Measurements from ENCODE around the gene PHETA2.
"Not testable (repeated sequence)": the region's sequence is repeated elsewhere in the genome, so short reads cannot be mapped to it uniquely, and the experiment has no call there.

GRCh38 chr22:42120231-42121021 is 46.4 kb downstream of the PHETA2 start:
- TF ChIP-seq, protein P1, sequence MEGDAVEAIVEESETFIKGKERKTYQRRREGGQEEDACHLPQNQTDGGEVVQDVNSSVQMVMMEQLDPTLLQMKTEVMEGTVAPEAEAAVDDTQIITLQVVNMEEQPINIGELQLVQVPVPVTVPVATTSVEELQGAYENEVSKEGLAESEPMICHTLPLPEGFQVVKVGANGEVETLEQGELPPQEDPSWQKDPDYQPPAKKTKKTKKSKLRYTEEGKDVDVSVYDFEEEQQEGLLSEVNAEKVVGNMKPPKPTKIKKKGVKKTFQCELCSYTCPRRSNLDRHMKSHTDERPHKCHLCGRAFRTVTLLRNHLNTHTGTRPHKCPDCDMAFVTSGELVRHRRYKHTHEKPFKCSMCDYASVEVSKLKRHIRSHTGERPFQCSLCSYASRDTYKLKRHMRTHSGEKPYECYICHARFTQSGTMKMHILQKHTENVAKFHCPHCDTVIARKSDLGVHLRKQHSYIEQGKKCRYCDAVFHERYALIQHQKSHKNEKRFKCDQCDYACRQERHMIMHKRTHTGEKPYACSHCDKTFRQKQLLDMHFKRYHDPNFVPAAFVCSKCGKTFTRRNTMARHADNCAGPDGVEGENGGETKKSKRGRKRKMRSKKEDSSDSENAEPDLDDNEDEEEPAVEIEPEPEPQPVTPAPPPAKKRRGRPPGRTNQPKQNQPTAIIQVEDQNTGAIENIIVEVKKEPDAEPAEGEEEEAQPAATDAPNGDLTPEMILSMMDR (IDR thresholded peaks at IDR 0.05), result not testable (repeated sequence)
- TF ChIP-seq POLR2A (IDR thresholded peaks at IDR 0.05), result not testable (repeated sequence)

Measured in esophagus squamous epithelium (tissue), 4 donors.